H1 (cell line): ENCODE results near the gene ARID4A. TPM values are rescaled to one million over a fixed set of nuclear protein-coding genes. Genes with fewer than 3 reads are reported as not detected.

Experiments
- CTCF ChIA-PET: fragments of 300-600 bp; sonication (Branson Sonifier 250); formaldehyde crosslinking; loops from one replicate; lab custom pipeline; 2021; ENCODE audit not compliant: partially characterized antibody; lab: Charles Lee
- POLR2A ChIA-PET: fragments of 300-600 bp; sonication (Branson Sonifier 250); formaldehyde crosslinking; loops from one replicate; lab custom pipeline; 2021; ENCODE audit warnings: inconsistent platforms; ENCODE audit not compliant: partially characterized antibody; lab: Charles Lee
- DNase-seq, 2 experiments: peaks; one replicate each; pipeline versions ENCODE4 v3.0.0 to v3.0.0-alpha.2; 2010 to 2022; ENCODE audit warnings: low spot score in 2 of 2, low read depth in 1 of 2, mixed read lengths in 1 of 2
- FAIRE-seq: peaks from 2 replicates; lab custom pipeline; 2011; peaks lifted over from hg19 to GRCh38; lab: Jason Lieb, UNC
- H2AFZ ChIP-seq: 2 replicates; pipeline ENCODE4 v1.8.1; 2012; ENCODE audit warnings: low read length, inconsistent platforms
- H2AK5ac ChIP-seq: 2 replicates; pipeline ENCODE4 v1.6.1; 2013; ENCODE audit warnings: low read depth, low read length
- H2BK120ac ChIP-seq: replicated peaks from 2 replicates; pipeline ENCODE3; 2013; ENCODE audit warnings: low read depth, low read length, inconsistent platforms
- H2BK12ac ChIP-seq: 2 replicates; pipeline ENCODE4 v1.6.1; 2013; ENCODE audit warnings: low read depth, low read length
- H2BK15ac ChIP-seq: 2 replicates; pipeline ENCODE4 v1.6.1; 2013; ENCODE audit warnings: low read length
- H2BK20ac ChIP-seq: 2 replicates; pipeline ENCODE4 v1.6.1; 2013; ENCODE audit warnings: low read length
- H2BK5ac ChIP-seq: 2 replicates; pipeline ENCODE4 v1.6.1; 2013; ENCODE audit warnings: low read depth, low read length
- H3K14ac ChIP-seq: 2 replicates; pipeline ENCODE4 v1.6.1; 2013; ENCODE audit warnings: inconsistent platforms; ENCODE audit not compliant: insufficient read length
- H3K18ac ChIP-seq: 2 replicates; pipeline ENCODE4 v1.6.1; 2013; ENCODE audit warnings: low read length; ENCODE audit errors: extremely low read depth
- H3K23ac ChIP-seq: 2 replicates; pipeline ENCODE4 v1.6.1; 2013; ENCODE audit warnings: inconsistent platforms; ENCODE audit not compliant: insufficient read length
- H3K23me2 ChIP-seq: 2 replicates; pipeline ENCODE4 v1.6.1; 2013; ENCODE audit warnings: low read depth, low read length
- H3K27ac ChIP-seq: 2 replicates; pipeline ENCODE4 v1.6.1; 2011; ENCODE audit warnings: low read depth, low read length, inconsistent platforms
- H3K27me3 ChIP-seq, 4 experiments: replicated peaks in 1 of 4; 1 replicate in 1 of 4; 2 replicates in 3 of 4; pipeline versions ENCODE4 v1.6.1 to v1.8.1; 2011 to 2013; ENCODE audit warnings: low read length in 3 of 4, mild to moderate bottlenecking in 3 of 4, inconsistent platforms in 2 of 4, mixed read lengths in 2 of 4, moderate library complexity in 1 of 4; ENCODE audit not compliant: control insufficient read depth in 3 of 4, insufficient read depth in 3 of 4; ENCODE audit errors: extremely low read depth in 1 of 4
- H3K36me3 ChIP-seq, 4 experiments: 2 replicates each; pipeline versions ENCODE4 v1.6.1 to v1.8.1; 2011 to 2013; ENCODE audit warnings: mild to moderate bottlenecking in 4 of 4, low read length in 3 of 4, moderate library complexity in 2 of 4, control low read depth in 1 of 4, inconsistent platforms in 1 of 4; ENCODE audit not compliant: insufficient read depth in 4 of 4, control insufficient read depth in 2 of 4
- H3K4ac ChIP-seq: replicated peaks from 2 replicates; pipeline ENCODE3; 2013; ENCODE audit warnings: low read length, low read depth, mixed read lengths, inconsistent platforms; ENCODE audit not compliant: insufficient read length
- H3K4me1 ChIP-seq, 4 experiments: replicated peaks in 1 of 4; 1 replicate in 1 of 4; 2 replicates in 3 of 4; pipeline versions ENCODE4 v1.6.1 to v1.8.1; 2011 to 2013; ENCODE audit warnings: low read length in 3 of 4, inconsistent platforms in 2 of 4, mixed read lengths in 1 of 4; ENCODE audit not compliant: insufficient read depth in 4 of 4, control insufficient read depth in 3 of 4
- H3K4me2 ChIP-seq, 2 experiments: 2 replicates each; pipeline versions ENCODE4 v1.6.1 to v1.8.1; 2011 to 2013; ENCODE audit warnings: low read depth in 2 of 2, low read length in 2 of 2, control low read depth in 1 of 2, inconsistent platforms in 1 of 2, mild to moderate bottlenecking in 1 of 2; ENCODE audit not compliant: insufficient read depth in 1 of 2
- H3K4me3 ChIP-seq, 4 experiments: fragments of 200-600, 300-600 bp in 1 of 4; sonication (generic), shearing (Covaris generic), sonication (Bioruptor Twin) in 1 of 4; 2 replicates each; pipeline versions ENCODE4 v1.5.1 to v1.8.1; 2011 to 2016; ENCODE audit warnings: low read length in 4 of 4, low read depth in 3 of 4, control low read depth in 2 of 4, inconsistent platforms in 2 of 4, mild to moderate bottlenecking in 2 of 4, mixed read lengths in 1 of 4, moderate library complexity in 1 of 4; ENCODE audit not compliant: insufficient read depth in 2 of 4; ENCODE audit errors: extremely low read depth in 1 of 4
- H3K56ac ChIP-seq: replicated peaks from 2 replicates; pipeline ENCODE3; 2013; ENCODE audit warnings: low read depth, mild to moderate bottlenecking, mixed read lengths, low read length, inconsistent platforms; ENCODE audit not compliant: insufficient read length
- H3K79me1 ChIP-seq: 2 replicates; pipeline ENCODE4 v1.6.1; 2013; ENCODE audit warnings: low read depth, low read length, control low read depth
- H3K79me2 ChIP-seq, 2 experiments: 2 replicates each; pipeline versions ENCODE4 v1.6.1 to v1.8.1; 2012 to 2013; ENCODE audit warnings: low read length in 2 of 2, mild to moderate bottlenecking in 2 of 2, inconsistent platforms in 1 of 2; ENCODE audit not compliant: insufficient read depth in 2 of 2, control insufficient read depth in 1 of 2
- H3K9ac ChIP-seq, 4 experiments: replicated peaks in 1 of 4; 1 replicate in 1 of 4; 2 replicates in 3 of 4; pipeline versions ENCODE4 v1.6.1 to v1.8.1; 2011 to 2013; ENCODE audit warnings: low read depth in 3 of 4, low read length in 3 of 4, control low read depth in 2 of 4, mild to moderate bottlenecking in 2 of 4, moderate library complexity in 2 of 4, inconsistent platforms in 1 of 4; ENCODE audit errors: extremely low read depth in 1 of 4
- H3K9me3 ChIP-seq, 2 experiments: 2 replicates each; pipeline versions ENCODE4 v1.6.1 to v1.8.1; 2012 to 2013; ENCODE audit warnings: mild to moderate bottlenecking in 2 of 2, moderate library complexity in 2 of 2, control low read depth in 1 of 2, inconsistent platforms in 1 of 2, low read depth in 1 of 2, low read length in 1 of 2, mixed read lengths in 1 of 2; ENCODE audit not compliant: insufficient read depth in 2 of 2
- H4K20me1 ChIP-seq, 2 experiments: replicated peaks in 1 of 2; 2 replicates each; pipeline versions ENCODE3 to v1.8.1; 2011 to 2013; ENCODE audit warnings: inconsistent platforms in 2 of 2, low read length in 2 of 2, mild to moderate bottlenecking in 1 of 2; ENCODE audit not compliant: insufficient read depth in 2 of 2, control insufficient read depth in 1 of 2
- H4K5ac ChIP-seq: 2 replicates; pipeline ENCODE4 v1.6.1; 2013; ENCODE audit warnings: low read length, low read depth, mixed read lengths, inconsistent platforms; ENCODE audit not compliant: insufficient read length
- H4K8ac ChIP-seq: 2 replicates; pipeline ENCODE4 v1.8.0; 2013; ENCODE audit warnings: mild to moderate bottlenecking, moderate library complexity, low read length, inconsistent platforms; ENCODE audit not compliant: insufficient read depth; ENCODE audit errors: extremely low read depth
- H4K91ac ChIP-seq: replicated peaks from 2 replicates; pipeline ENCODE3; 2013; ENCODE audit warnings: low read length, mixed read lengths, inconsistent platforms; ENCODE audit not compliant: insufficient read length
- PHF8 ChIP-seq: fragments of 200-600 bp; sonication (generic); conservative IDR thresholded peaks from 2 replicates; pipeline ENCODE4 v1.7.1; 2012; ENCODE audit warnings: low read depth, mild to moderate bottlenecking, inconsistent platforms, low read length, moderate library complexity
- RAD21 ChIP-seq, 2 experiments: IDR thresholded peaks in 1 of 2; conservative IDR thresholded peaks in 1 of 2; 2 replicates each; pipeline ENCODE4 v1.6.1; 2011; ENCODE audit warnings: low read depth in 2 of 2, low read length in 2 of 2, improper control_type of control experiment in 1 of 2, inconsistent platforms in 1 of 2, mild to moderate bottlenecking in 1 of 2, moderate library complexity in 1 of 2
- RXRA ChIP-seq: IDR thresholded peaks from 2 replicates; pipeline ENCODE4 v1.6.1; 2011; ENCODE audit warnings: low read depth, mild to moderate bottlenecking, low read length, moderate library complexity; ENCODE audit not compliant: insufficient read depth
- SIN3A ChIP-seq, 2 experiments: IDR thresholded peaks in 1 of 2; conservative IDR thresholded peaks in 1 of 2; 2 replicates each; pipeline ENCODE4 v1.6.1; 2011 to 2012; ENCODE audit warnings: low read length in 2 of 2, improper control_type of control experiment in 1 of 2, low read depth in 1 of 2, mild to moderate bottlenecking in 1 of 2
- TAF1 ChIP-seq: IDR thresholded peaks from 2 replicates; pipeline ENCODE4 v1.6.1; 2011; ENCODE audit warnings: mild to moderate bottlenecking, low read depth, low read length
- TEAD4 ChIP-seq: IDR thresholded peaks from 2 replicates; pipeline ENCODE4 v1.6.1; 2012; ENCODE audit warnings: low read depth, low read length, inconsistent platforms, mixed read lengths
- WGBS, 2 experiments: shearing (Covaris generic) in 1 of 2; methylation state at CpG; one replicate each; pipeline versions ENCODE4 v1.1.6 to v1.1.7; 2013 to 2015; ENCODE audit warnings: low lambda C conversion rate in 2 of 2, mixed read lengths in 2 of 2, inconsistent platforms in 1 of 2, low coverage in 1 of 2, missing lambda C conversion rate in 1 of 2; ENCODE audit not compliant: insufficient replicate concordance in 2 of 2, insufficient coverage in 1 of 2, insufficient read length in 1 of 2; ENCODE audit errors: extremely low coverage in 1 of 2, missing lambda C conversion rate in 1 of 2; 5-methylcytosine and 5-hydroxymethylcytosine counted together
- polyA plus RNA-seq, 7 experiments: library from polyadenylated mRNA; depleted of rRNA in 3 of 7; stranded (reverse) in 5 of 7; unstranded in 2 of 7; fragments of >200 nt in 5 of 7; fragments of 200-250 nt in 2 of 7; gene quantifications; 1 replicate in 5 of 7; 2 replicates in 1 of 7; 4 replicates in 1 of 7; pipeline versions ENCODE4 v1.2.1 to v1.2.3, GENCODE V29; 2011 to 2013; ENCODE audit warnings: missing spikeins in 2 of 7, mixed read lengths in 2 of 7
- total RNA-seq: library from RNA; stranded (reverse); fragmentation: NEBNext Ultra II Directional; extraction: Animal tissue kit (Norgen Biotek cat#: 25700); gene quantifications from 2 replicates; pipeline ENCODE4 v1.2.1, GENCODE V29; 2021

ARID4A gene
- total and polyA plus RNA-seq, 2 of the 8 experiments (the other 6 are each of a cell fraction or from before 2014, with no cell fraction given) = 2.1 to 14.6 TPM

- no peak overlapping the region for H3K27ac ChIP-seq
- no peak overlapping the region for H2AFZ ChIP-seq
- no peak overlapping the region for H3K56ac ChIP-seq
- no peak overlapping the region for H3K4ac ChIP-seq
- no peaks in the 10 kb centered on the region for H3K79me2 ChIP-seq
- H2BK5ac ChIP-seq = no peak overlapping the region
- no peak overlapping the region for H3K9ac ChIP-seq
- no peaks in the 10 kb centered on the region for H3K4me1 ChIP-seq
- no peak for DNase-seq
- no peaks in the 10 kb centered on the region for H3K23me2 ChIP-seq
- CTCF ChIA-PET = interaction anchor here (0.6 to 1.0 kb wide), 2 partner anchors 22 to 79 kb away, joined by 3 read pairs; no protein-coding TSS in a partner anchor
- no peaks in the 10 kb centered on the region for H3K27me3 ChIP-seq
- H3K18ac ChIP-seq = no peak overlapping the region
- FAIRE-seq = no peak
- no peak for TF ChIP-seq PHF8
- TF ChIP-seq RXRA = no peak
- no peak for TF ChIP-seq RAD21 (IDR thresholded peaks at IDR 0.05 in 1 of 2, conservative IDR thresholded peaks at IDR 0.05 in 1 of 2; ENCODE audit: low read depth in 2 of 2, low read length in 2 of 2)
- TF ChIP-seq TAF1 = no peak
- no peak for TF ChIP-seq SIN3A (conservative IDR thresholded peaks at IDR 0.05 in 1 of 2, IDR thresholded peaks at IDR 0.05 in 1 of 2; ENCODE audit: low read depth in 1 of 2, low read length in 2 of 2)
- no peak for TF ChIP-seq TEAD4
- H3K4me2 ChIP-seq = no peak overlapping the region
- no peaks in the 10 kb centered on the region for H3K9me3 ChIP-seq
- WGBS, 2 experiments = 94% methylated on average over 3 of the region's 3 CpGs; no CpG with 5 or more reads in 1 of the 2 experiments
- H4K20me1 ChIP-seq = no peaks in the 10 kb centered on the region
- H4K8ac ChIP-seq = no peak overlapping the region
- H4K91ac ChIP-seq = no peak overlapping the region
- peaks cover 8 to 36% (median 23%) of the 10 kb centered on the region in 4 experiments; a peak in 6 of 8 replicates for H3K36me3 ChIP-seq
- H3K79me1 ChIP-seq = no peaks in the 10 kb centered on the region
- POLR2A ChIA-PET = interaction anchor here (1.1 to 1.3 kb wide), 2 partner anchors 19 to 98 kb away, joined by 3 read pairs; partner anchors contain the start of genes KIAA0586 and TIMM9
- no peak overlapping the region for H2BK120ac ChIP-seq
- no peak overlapping the region for H2BK20ac ChIP-seq
- no peak overlapping the region for H3K14ac ChIP-seq
- no peak overlapping the region for H2BK15ac ChIP-seq
- H2AK5ac ChIP-seq = no peak overlapping the region
- H4K5ac ChIP-seq = no peak overlapping the region
- H3K4me3 ChIP-seq = no peak overlapping the region
- H2BK12ac ChIP-seq = no peak overlapping the region
- no peak overlapping the region for H3K23ac ChIP-seq
These were observed 110.4 kb downstream of the ARID4A start for GRCh38 chr14:58408681-58409215.
